Measurements from ENCODE around the gene ASL. TPM values are rescaled to one million over a fixed set of nuclear protein-coding genes. Genes with fewer than 3 reads are reported as not detected.
"Not testable (repeated sequence)": the region's sequence is repeated elsewhere in the genome, so short reads cannot be mapped to it uniquely, and the experiment has no call there.

The ASL gene
- total RNA-seq, 2 donors from 2014 or later: 11.1 to 14.7 TPM

DNA sequence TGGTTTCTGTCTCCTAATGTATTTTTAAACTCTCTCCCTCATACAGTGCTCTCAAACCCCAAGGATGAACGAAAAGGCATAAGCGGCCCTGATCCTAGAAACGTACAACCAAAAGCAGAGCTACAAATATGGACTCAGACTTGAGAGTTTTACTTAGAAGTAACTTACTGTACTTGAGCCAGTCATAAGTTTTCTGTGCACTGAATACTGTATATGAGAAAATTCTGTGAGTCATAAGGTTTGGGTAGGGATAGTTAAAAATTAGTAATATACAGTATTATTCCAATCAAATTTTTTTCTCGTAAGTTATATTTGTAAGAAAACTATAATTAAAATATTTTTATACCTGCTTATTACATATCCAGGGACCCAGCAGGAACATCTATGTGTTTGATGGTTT, 5.9 kb upstream of the ASL start:
- ATAC-seq: no peak
- intact Hi-C loops (cut with DNase I): loop anchor here in 1 of 2 donors (10.0 kb wide), 1 partner anchor 65 kb away; no protein-coding TSS in a partner anchor
- no peak for DNase-seq

GRCh38 chr7:66070222-66070621, 5.4 kb upstream of the ASL start:
- intact Hi-C loops (cut with DNase I): loop anchor here in 1 of 2 donors (10.0 kb wide), 1 partner anchor 65 kb away; no protein-coding TSS in a partner anchor
- ATAC-seq (no peak), DNase-seq (no peak)

DNA sequence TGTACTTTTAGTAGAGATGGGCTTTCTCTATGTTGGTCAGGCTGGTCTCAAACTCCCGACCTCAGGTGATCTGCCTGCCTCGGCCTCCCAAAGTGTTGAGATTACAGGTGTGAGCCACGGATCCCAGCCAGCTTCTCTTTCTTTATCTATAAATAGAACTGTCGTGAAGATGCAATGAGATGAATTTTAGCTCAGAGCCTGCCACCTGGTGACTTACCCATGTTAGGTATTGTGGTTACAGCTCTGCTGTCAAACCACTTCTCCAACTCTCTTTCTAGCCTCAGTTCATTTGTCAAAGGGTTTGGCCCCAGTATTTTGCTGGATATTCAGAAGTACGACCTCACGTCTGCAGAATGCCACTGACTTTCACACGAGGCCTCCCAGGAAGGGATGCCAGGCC, 3.4 kb upstream of the ASL start:
- intact Hi-C loops (cut with DNase I): loop anchor here in 1 of 2 donors (10.0 kb wide), 1 partner anchor 63 kb away; no protein-coding TSS in a partner anchor
- not testable (repeated sequence) for DNase-seq, ATAC-seq

DNA sequence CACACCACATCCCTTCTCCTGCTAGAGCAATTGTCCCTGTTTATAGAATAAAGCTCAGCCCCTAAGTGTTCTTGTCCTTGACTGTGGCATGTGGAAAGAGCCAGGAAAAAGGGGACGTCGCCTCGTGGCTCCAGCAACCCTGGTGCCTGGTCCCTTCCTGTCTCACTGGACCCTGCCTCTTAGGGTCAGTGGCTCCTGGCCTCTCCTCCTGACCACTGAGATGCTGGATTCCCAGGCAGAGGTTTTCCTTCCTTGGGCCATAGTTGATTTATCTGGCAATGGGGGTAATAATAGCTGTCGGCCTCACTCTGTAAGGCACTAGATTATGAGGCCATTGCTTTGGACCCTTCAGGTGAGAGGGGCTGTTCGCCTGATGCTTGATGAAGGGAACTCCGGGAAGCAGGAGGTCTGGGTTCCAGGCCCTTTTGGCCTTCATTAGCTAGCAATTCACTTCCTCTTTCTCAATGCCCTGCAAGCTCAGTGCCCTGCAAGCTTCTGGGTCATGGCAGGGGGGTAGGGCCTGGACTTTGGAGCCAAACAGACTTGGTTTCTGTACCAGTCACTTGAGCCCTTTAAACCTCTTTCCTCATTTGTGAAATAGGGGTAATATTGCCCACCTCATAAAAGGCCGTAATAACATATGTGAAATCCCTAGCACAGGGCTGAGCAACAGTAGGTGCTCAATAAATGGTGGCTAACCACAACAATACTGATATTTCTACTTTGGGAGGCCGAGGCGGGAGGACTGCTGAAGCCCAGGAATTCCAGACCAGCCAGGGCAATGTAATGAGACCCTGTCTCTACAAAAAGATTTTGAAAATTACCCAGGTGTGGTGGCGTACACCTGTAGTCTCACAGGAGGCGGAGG, 1.1 kb downstream of the ASL start:
- no peak for ATAC-seq
- DNase-seq: no peak
- intact Hi-C loops (cut with DNase I): loop anchor here in 1 of 2 donors (5.0 to 10.0 kb wide), 2 partner anchors 36 to 58 kb away; partner anchors contain the start of gene CRCP

DNA sequence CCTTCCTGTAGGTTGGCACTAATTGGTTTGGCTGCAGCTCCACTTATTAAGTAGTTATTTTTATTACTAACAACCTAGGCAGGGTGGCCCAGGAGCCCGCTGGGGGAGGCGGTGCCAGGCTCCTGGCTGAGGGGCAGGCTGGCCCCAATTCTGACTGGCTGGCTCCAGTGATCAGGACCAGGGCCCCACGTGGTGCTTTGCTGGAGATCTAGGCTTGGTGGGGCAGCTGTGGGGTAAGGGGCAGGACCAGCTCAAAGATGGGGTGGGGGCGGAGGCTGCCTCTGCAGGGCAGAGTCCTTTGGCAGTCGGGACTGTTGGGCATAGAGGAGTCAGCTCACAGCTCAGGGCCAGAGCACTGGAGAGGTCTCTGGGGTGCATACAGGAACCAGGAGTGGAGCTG, 2.4 kb downstream of the ASL start:
- DNase-seq (no peak), ATAC-seq (no peak)
- intact Hi-C loops (cut with DNase I): loop anchor here in 1 of 2 donors (5.0 to 10.0 kb wide), 2 partner anchors 34 to 57 kb away; partner anchors contain the start of gene CRCP

DNA sequence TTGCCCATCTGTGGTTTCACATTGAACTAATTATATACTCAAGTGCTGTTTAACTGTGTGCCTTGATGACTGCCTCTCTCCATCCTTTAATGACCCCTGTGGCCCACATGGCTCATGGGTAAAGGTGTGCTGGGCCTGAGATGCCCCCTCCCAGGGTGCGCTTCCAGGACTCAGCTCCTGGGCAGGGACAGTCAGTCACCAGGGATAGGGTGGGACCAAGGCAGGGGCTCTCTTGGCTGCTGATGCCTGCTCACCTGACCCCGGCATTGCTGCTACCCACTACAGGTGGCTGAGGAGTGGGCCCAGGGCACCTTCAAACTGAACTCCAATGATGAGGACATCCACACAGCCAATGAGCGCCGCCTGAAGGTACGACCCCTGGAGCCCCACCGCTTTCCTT, 6.5 kb downstream of the ASL start:
- ATAC-seq (no peak), DNase-seq (no peak)
- intact Hi-C loops (cut with DNase I): no loop called here

DNA sequence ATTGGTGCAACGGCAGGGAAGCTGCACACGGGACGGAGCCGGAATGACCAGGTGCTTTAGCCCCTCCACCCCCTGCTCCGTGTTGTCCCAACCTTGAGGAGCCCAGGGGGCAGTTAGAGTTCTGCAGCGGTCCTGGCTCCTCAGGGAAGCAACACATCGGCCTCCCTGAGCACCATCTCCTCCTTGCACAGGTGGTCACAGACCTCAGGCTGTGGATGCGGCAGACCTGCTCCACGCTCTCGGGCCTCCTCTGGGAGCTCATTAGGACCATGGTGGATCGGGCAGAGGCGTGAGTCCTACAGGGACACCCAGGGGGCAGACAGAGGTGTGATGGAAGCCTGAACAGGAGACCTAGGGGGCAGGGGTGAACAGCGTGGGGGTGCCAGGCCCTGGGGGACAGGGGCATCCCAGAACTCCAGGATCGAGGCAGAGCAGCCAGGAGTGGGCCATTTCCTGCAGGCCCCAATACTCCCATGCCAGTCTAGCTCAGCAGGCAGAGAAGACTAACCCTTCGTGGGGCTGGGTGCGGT, 7.3 kb downstream of the ASL start:
- ATAC-seq: no peak

GRCh38 chr7:66083677-66084076, 8.1 kb downstream of the ASL start:
- intact Hi-C loops (cut with DNase I): no loop called here
- no peak for ATAC-seq
- DNase-seq: no peak

More for the DNA sequence above, 7.3 kb downstream of the ASL start:
- DNase-seq: no peak
- intact Hi-C loops (cut with DNase I): no loop called here

DNA sequence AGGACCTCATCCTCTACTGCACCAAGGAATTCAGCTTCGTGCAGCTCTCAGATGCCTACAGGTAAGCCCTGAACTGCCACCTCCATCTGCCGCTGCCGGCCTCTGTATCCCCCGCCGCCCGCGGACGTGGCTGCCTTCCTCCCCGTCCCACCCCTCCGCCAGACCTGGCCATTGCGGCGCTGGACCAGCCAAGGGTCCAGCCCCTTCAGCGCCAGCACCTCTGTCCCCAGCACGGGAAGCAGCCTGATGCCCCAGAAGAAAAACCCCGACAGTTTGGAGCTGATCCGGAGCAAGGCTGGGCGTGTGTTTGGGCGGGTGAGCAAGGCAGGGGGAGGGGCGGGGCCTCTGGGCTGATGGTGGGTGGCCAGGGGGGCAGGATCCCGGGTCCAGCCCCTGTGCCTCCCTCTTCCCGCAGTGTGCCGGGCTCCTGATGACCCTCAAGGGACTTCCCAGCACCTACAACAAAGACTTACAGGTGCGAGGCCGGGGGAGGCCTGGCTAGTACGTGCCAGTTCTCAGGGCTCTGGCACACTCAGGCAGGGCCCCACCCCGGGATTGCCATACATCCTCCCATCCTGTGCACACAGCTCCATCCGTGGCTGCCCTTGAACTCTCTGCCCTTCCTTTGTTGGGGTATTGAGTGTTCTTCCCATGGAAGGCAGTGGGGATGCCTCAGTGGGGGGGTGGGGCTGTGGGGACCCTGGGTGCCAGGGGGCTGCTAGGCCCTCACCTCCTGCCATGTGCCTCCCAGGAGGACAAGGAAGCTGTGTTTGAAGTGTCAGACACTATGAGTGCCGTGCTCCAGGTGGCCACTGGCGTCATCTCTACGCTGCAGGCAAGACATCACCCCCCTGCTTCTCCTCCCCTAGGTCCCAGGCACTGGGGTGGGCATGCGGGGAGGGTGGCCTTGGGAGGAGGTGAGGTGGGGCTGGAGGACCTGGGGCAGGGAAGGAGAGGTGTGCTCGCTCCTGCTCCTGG, 13.5 kb downstream of the ASL start:
- ATAC-seq: no peak
- intact Hi-C loops (cut with DNase I): no loop called here

DNA sequence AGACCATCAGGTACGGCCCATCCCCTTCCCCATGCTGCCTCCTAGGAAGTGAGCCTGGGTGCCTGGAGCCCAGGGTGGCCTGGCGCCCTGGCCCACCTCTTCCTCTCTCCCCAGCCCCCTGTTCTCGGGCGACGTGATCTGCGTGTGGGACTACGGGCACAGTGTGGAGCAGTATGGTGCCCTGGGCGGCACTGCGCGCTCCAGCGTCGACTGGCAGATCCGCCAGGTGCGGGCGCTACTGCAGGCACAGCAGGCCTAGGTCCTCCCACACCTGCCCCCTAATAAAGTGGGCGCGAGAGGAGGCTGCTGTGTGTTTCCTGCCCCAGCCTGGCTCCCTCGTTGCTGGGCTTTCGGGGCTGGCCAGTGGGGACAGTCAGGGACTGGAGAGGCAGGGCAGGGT, 17.0 kb downstream of the ASL start:
- no peak for DNase-seq
- intact Hi-C loops (cut with DNase I): no loop called here
- ATAC-seq: peak in 1 of 2 donors; percentile 14

More for the DNA sequence above, 13.5 kb downstream of the ASL start:
- no peak for DNase-seq

- no peak for ATAC-seq
- DNase-seq: no peak
- intact Hi-C loops (cut with DNase I): no loop called here
Measured at GRCh38 chr7:66095010-66095409, 19.4 kb downstream of the ASL start.

DNA sequence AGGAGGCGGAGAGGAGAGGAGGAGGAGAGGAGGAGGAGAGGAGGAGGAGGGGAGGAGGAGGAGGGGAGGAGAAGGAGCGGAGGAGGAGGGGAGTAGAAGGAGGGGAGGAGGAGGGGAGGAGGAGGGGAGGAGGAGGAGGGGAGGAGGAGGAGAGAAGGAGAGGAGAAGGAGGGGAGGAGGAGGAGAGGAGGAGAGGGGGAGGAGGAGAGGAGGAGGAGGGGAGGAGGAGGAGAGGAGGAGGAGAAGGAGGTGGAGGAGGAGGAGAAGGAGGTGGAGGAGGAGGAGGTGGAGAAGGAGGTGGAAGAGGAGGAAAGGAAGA, 23.6 kb downstream of the ASL start:
- intact Hi-C loops (cut with DNase I): no loop called here
- DNase-seq (no peak), ATAC-seq (peak in 1 of 2 donors; percentile 34)

DNA sequence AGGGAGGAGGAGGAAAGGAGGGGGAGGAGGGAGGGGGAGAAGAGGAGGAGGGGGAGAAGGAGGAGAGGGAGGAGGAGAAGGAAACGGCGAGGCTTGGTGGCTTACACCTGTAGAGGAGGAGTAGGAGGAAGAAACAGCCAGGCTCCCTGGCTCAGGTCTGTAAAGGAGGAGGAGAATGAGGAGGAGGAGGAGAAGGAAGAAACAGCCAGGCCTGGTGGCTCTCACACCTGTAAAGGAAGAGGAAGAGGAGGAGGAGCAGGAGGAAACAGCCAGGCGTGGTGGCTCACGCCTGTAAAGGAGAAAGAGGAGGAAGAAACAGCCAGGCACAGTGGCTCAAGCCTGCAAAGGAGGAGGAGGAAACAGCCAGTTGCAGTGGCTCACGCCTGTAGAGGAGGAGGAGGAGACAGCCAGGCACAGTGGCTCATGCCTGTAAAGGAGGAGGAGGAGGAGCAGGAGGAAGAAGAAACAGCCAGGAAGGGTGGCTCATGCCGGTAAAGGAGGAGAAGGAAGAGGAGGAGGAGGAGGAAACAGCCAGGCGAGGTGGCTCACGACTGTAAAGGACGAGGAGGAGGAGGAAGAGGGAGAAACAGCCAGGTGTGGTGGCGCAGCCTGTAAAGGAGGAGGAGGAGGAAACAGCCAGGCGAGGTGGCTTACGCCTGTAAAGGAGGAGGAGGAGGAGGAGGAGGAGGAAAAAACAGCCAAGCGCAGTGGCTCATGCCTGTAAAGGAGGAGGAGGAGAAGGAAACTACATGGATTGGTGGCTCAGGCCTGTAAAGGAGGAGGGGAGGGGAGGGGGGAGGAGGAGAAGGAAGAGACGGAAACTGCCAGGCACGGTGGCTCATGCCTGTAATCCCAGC, 24.2 kb downstream of the ASL start:
- ATAC-seq: peak; percentile 96 to 97
- DNase-seq: peak; percentile 71

DNA sequence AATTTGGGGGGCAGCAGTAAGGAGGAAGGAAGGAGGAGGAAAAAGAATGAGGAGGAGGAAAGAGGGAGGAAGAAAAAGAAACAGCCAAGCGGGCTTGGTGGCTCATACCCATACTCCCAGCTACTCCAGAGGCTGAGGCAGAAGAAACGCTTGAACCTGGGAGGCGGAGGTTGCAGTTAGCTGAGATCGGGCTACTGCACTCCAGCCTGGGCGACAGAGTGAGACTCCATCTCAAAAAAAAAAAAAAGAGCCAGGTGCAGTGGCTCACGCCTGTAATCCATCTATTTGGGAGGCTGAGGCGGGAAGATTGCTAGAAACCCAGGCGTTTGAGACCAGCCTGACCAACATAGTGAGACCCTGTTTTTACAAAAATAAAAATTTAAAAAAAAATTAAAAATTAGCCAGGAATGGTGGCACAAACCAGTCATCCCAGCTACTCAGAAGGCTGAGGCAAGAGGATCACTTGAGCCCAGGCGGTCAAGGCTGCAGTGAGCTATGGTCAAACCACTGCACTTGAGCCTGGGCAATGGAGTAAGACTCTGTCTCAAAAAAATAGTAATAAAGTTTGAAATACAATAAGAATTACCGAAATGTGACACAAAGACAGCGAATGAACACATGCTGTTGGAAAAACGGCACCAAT, 24.9 kb downstream of the ASL start:
- no peak for DNase-seq
- intact Hi-C loops (cut with DNase I): no loop called here
- ATAC-seq: no peak

More for the DNA sequence above, 24.2 kb downstream of the ASL start:
- intact Hi-C loops (cut with DNase I): no loop called here

DNA sequence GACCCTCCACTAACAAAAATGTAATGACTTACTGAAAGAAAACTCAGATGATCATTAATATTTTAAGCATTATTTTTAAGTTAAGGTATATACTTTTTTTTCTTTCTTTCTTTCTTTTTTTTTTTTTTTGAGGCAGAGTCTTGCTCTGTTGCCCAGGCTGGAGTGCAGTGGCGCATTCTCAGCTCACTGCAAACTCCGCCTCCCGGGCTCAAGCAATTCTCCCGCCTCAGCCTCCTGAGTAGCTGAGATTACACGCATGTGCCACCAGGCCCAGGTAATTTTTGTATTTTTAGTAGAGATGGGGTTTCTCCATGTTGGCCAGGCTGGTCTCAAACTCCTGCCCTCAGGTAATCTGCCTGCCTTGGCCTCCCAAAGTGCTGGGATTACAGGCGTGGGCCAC, 26.5 kb downstream of the ASL start:
- ATAC-seq; DNase-seq; intact Hi-C loops (cut with DNase I): not testable (repeated sequence)

DNA sequence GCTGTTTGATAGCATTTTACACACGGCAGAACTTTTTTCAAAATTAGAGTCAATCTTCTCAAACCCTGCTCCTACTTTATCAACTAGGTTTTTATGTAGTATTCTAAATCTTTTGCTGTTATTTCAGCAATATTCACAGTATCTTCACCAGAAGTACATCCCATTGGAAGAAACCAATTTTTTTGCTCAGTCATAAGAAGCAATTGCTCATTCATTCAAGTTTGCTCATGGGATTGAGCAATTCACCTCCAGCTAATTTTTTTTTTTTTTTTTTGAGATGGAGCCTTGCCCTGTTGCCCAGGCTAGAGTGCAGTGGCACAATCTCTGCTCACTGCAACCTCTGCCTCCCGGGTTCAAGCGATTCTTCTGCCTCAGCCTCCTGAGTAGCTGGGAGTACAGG, 28.4 kb downstream of the ASL start:
- intact Hi-C loops (cut with DNase I); DNase-seq; ATAC-seq: not testable (repeated sequence)

DNA sequence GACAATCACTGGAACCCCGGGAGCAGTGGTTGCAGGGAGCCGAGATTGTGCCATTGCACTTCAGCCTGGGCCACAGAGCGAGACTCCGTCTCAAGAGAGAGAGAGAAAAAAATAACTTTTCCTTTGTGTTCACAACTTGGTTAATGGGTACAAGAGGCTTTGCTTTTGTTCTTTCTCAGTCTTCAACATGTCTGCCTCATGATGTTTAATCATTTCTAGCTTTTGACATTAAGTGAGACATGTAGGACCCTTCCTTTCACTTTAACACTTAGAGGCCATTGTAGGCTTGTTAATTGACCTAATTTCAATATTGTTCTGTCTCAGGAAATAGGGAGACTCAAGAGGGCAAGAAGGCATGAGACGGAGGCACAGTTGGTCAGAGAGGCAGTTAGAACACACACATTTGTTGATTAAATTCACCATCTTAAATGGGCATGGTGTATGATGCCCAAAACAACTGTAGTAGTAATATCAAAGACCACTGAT, 29.7 kb downstream of the ASL start:
- ATAC-seq (no peak), DNase-seq (no peak)
- intact Hi-C loops (cut with DNase I): no loop called here

DNA sequence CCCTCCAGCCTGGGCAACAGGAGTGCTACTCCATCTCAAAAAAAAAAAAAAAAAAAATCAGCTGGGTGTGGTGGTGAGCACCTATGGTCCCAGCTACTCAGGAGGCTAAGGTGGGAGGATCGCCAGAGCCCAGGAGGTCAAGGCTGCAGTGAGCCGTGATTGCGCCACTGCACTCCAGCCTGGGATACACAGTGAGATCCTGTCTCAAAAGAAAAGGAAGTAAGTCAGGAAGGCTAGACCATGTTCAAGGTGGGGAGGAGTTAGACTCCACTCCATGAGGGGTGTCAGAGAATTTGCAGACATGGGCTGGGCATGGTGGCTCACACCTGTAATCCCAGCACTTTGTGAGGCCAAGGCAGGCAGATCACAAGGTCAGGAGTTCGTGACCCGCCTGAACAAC, 32.8 kb downstream of the ASL start:
- intact Hi-C loops (cut with DNase I); ATAC-seq; DNase-seq: not testable (repeated sequence)

Measured in left cardiac atrium (tissue), 4 donors.